ENCODE results near the gene MDH1B. TPM values are rescaled to one million over a fixed set of nuclear protein-coding genes. Genes with fewer than 3 reads are reported as not detected.

The MDH1B gene
- total RNA-seq, 2 donors from 2014 or later: 0.37 to 0.50 TPM

DNA sequence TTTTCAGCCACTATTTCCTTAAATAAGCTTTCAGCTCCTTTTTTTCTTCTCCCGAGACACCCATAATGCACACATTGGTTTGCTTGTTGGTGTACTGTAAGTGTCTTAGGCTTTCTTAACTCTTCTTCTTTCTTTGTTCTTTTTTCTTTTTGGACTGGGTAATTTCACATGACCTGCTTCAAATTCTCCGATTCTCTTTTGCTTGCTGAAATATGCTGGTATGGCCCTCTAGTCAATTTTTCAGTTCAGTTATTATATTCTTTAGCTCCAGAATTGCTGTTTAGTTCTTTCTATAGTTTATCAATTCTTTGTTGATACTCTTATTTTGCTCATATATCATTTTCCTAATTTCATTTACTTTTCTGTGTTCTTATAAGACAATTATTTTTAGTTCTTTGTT, 15.5 kb upstream of the MDH1B start:
- TF ChIP-seq, protein P1, sequence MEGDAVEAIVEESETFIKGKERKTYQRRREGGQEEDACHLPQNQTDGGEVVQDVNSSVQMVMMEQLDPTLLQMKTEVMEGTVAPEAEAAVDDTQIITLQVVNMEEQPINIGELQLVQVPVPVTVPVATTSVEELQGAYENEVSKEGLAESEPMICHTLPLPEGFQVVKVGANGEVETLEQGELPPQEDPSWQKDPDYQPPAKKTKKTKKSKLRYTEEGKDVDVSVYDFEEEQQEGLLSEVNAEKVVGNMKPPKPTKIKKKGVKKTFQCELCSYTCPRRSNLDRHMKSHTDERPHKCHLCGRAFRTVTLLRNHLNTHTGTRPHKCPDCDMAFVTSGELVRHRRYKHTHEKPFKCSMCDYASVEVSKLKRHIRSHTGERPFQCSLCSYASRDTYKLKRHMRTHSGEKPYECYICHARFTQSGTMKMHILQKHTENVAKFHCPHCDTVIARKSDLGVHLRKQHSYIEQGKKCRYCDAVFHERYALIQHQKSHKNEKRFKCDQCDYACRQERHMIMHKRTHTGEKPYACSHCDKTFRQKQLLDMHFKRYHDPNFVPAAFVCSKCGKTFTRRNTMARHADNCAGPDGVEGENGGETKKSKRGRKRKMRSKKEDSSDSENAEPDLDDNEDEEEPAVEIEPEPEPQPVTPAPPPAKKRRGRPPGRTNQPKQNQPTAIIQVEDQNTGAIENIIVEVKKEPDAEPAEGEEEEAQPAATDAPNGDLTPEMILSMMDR (IDR thresholded peaks at IDR 0.05): no peak
- Histone ChIP-seq H3K4me3 (no peak overlapping the region), H3K27ac (no peak overlapping the region), H3K9ac (ENCODE audit: low read depth in 2 of 2, low read length in 2 of 2) (no peak overlapping the region), H3K9me3 (no peaks in the 10 kb centered on the region), H3K36me3 (no peaks in the 10 kb centered on the region), H3K27me3 (no peaks in the 10 kb centered on the region), H3K4me1 (no peaks in the 10 kb centered on the region)
- intact Hi-C loops (cut with DNase I): no loop called here
- no peak for DNase-seq

DNA sequence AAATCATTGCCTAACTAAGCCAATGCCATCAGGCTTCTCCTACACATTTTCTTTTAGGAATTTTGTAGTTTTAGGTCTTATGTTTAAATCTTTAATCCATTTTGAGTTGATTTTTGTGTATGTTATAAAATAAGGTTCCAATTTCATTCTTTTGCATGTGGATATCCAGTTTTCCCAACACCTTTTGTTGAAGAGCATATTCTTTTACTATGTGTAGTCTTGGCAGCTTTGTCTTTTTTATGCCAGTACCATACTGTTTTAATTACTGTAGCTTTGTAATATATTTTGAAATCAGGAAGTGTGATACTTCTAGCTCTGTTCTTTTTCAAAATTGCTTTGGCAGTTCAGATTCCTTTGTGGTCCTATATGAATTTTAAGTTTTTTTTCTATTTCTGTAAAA, 11.3 kb upstream of the MDH1B start:
- no peaks in the 10 kb centered on the region for H3K36me3 ChIP-seq

DNA sequence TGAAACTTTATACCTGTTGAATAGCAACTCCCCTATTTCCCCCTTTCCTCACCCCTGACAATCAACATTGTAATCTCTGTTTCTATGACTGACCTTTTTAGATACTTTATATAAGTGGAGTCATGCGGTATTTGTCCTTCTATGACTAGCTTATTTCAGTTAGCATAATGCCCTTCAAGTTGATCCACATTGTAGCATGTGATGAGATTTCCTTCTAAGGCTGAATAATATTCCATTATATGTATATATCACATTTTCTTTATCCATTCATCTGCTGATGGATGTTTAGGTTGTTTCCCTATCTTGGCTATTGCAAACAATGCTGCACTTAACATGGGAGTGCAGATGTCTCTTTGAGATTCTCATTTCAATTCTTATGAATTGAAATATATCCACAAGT, 9.7 kb upstream of the MDH1B start:
- Histone ChIP-seq H3K36me3 (peaks cover 4% of the 10 kb centered on the region), H3K27ac (no peak overlapping the region)
- DNase-seq: no peak

More for the DNA sequence above, 11.3 kb upstream of the MDH1B start:
- TF ChIP-seq, protein P1 (IDR thresholded peaks at IDR 0.05): no peak
- intact Hi-C loops (cut with DNase I): no loop called here
- H3K4me1 ChIP-seq: no peaks in the 10 kb centered on the region
- DNase-seq: no peak
- H3K9ac ChIP-seq (ENCODE audit: low read depth in 2 of 2, low read length in 2 of 2): no peak overlapping the region
- H3K27me3 ChIP-seq: no peaks in the 10 kb centered on the region
- no peak overlapping the region for H3K4me3 ChIP-seq
- no peaks in the 10 kb centered on the region for H3K9me3 ChIP-seq
- H3K27ac ChIP-seq: no peak overlapping the region

DNA sequence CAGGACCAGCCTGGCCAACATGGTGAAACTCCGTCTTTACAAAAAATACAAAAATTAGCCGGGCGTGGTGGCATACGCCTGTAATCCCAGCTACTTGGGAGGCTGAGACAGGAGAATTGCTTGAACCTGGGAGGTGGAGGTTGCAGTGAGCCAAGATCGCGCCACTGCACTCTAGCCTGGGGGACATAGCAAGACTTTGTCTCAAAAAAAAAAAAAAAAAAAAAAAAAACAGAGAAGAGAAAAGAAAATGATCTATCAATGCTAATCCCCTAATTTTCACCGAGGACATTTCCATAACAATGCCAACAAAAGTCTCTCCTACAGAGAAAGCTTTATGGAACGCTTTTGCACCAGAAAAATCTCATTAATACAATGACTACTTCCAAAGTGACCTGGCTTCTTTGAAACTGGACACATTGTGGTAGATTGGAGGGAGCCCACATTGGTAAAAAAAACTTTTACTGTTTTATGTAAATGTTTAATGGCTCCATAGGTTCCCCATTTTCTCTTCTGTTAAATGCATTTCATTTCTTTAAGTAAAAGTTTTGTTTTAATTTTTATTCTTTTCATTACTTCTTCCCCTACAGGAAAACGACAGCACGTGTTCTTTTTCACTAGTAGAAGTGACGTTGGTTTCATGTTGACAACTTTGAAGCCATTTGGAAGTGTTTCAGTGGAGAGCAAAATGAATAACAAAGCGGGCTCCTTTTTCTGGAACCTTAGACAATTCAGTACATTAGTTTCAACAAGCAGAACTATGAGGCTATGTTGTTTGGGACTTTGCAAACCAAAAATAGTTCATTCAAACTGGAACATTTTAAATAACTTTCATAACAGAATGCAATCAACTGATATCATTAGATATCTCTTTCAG, 1.2 kb upstream of the MDH1B start:
- DNase-seq: no peak
- peak overlapping the region; percentile 70 for H3K4me3 ChIP-seq
- peak overlapping the region; percentile 54 for H3K27ac ChIP-seq
- peak overlapping the region; percentile 82 to 88 for H3K9ac ChIP-seq (ENCODE audit: low read depth in 2 of 2, low read length in 2 of 2)
- peaks cover 4% of the 10 kb centered on the region for H3K36me3 ChIP-seq
- H3K27me3 ChIP-seq: no peaks in the 10 kb centered on the region
- TF ChIP-seq, protein P1 (IDR thresholded peaks at IDR 0.05): no peak
- intact Hi-C loops (cut with DNase I): no loop called here
- peaks cover 4% of the 10 kb centered on the region for H3K4me1 ChIP-seq
- no peaks in the 10 kb centered on the region for H3K9me3 ChIP-seq

More for the DNA sequence above, 9.7 kb upstream of the MDH1B start:
- Histone ChIP-seq H3K9ac (ENCODE audit: low read depth in 2 of 2, low read length in 2 of 2) (no peak overlapping the region), H3K27me3 (no peaks in the 10 kb centered on the region), H3K4me3 (no peak overlapping the region), H3K4me1 (no peaks in the 10 kb centered on the region), H3K9me3 (no peaks in the 10 kb centered on the region)
- TF ChIP-seq, protein P1 (IDR thresholded peaks at IDR 0.05): no peak
- intact Hi-C loops (cut with DNase I): no loop called here

DNA sequence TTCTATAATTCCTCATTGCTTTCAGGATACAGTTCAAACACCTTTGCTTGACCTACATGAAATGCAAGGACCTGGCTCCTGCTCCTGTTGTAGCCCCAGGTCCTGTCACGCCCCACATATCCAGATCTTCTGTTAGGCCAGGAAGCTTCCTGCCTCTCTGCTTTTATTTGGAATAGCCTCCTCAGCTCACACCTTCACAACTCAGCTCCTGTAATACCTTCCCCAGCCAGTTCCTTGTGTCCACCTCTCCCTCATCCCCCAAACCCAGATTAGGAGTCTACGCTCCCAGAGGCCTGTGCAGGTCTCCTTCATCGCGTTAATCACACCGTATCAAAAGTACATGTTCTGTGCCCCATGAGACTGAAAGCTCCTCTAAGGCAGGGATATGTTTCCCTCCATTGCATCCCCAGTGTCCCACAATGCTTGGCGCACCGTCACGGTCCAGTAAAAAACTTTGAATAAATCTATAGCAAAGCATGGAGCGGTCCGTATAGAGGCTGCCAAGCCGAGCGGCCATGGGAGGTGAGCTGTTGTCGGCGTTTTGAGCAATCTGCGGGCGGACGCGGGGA, 371 bp downstream of the MDH1B start:
- intact Hi-C loops (cut with DNase I): no loop called here
- Histone ChIP-seq H3K4me1 (peaks cover 4% of the 10 kb centered on the region), H3K9ac (ENCODE audit: low read depth in 2 of 2, low read length in 2 of 2) (peak overlapping the region; percentile 72 to 88), H3K27me3 (no peaks in the 10 kb centered on the region), H3K4me3 (peak overlapping the region; percentile 70), H3K9me3 (no peaks in the 10 kb centered on the region), H3K27ac (peak overlapping the region; percentile 54), H3K36me3 (no peaks in the 10 kb centered on the region)
- peak; percentile 17 for DNase-seq
- TF ChIP-seq, protein P1 (IDR thresholded peaks at IDR 0.05): no peak
